Measurements from ENCODE around the gene SLC38A9.
"Not testable (repeated sequence)": the region's sequence is repeated elsewhere in the genome, so short reads cannot be mapped to it uniquely, and the experiment has no call there.

The SLC38A9 gene

DNA sequence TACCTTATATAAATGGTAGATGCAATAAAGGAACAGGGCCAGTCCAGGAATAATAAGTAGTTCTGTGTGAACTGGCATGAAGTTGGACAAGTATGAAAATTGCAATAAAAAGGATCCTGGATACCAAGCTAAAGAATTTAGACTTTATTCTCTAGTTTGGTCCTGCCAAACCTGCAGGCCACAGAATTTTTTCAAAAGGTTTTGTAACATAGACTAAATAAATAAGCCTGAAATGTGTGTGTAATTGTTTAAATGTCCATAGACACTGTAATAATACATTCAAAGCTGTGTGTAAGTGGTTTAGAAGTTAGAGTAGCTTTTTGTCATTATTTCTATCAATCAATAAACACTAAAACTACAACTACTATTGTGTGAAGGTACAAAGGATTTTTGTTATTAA lies 101.6 kb downstream of the SLC38A9 start:
- no peaks in the 10 kb centered on the region for H3K79me2 ChIP-seq (ENCODE audit: insufficient read depth, low read length)
- H3K4me2 ChIP-seq (ENCODE audit: low read length) = no peak overlapping the region
- no peak overlapping the region for H3K9ac ChIP-seq (ENCODE audit: low read length)
- H3K36me3 ChIP-seq (ENCODE audit: insufficient read depth, low read length) = no peaks in the 10 kb centered on the region
- no peaks in the 10 kb centered on the region for H3F3A ChIP-seq (ENCODE audit: insufficient read depth, low read length)
- H3K27me3 ChIP-seq (ENCODE audit: insufficient read depth, low read length) = no peaks in the 10 kb centered on the region
- no peak for TF ChIP-seq CTCF (IDR thresholded peaks at IDR 0.05; ENCODE audit: low read length)
- TF ChIP-seq EZH2 (IDR thresholded peaks at IDR 0.05; ENCODE audit: borderline replicate concordance, low read length) = no peak
- H4K20me1 ChIP-seq (ENCODE audit: insufficient read depth, low read length) = no peaks in the 10 kb centered on the region
- H3K27ac ChIP-seq (ENCODE audit: low read depth, low read length, poor library complexity, severe bottlenecking) = no peak overlapping the region
- H2AFZ ChIP-seq (ENCODE audit: low read length) = no peak overlapping the region
- H3K4me3 ChIP-seq (ENCODE audit: low read depth, low read length, poor library complexity, severe bottlenecking) = no peak overlapping the region
- no peaks in the 10 kb centered on the region for H3K4me1 ChIP-seq (ENCODE audit: insufficient read depth, low read length, severe bottlenecking)
- H3K9me3 ChIP-seq (ENCODE audit: low read length) = no peaks in the 10 kb centered on the region
- H3K9me2 ChIP-seq (ENCODE audit: low read depth, low read length) = no peaks in the 10 kb centered on the region

- H3K4me1 ChIP-seq (ENCODE audit: insufficient read depth, low read length, severe bottlenecking) = no peaks in the 10 kb centered on the region
- no peak overlapping the region for H2AFZ ChIP-seq (ENCODE audit: low read length)
- no peaks in the 10 kb centered on the region for H3K9me3 ChIP-seq (ENCODE audit: low read length)
- no peak overlapping the region for H3K9ac ChIP-seq (ENCODE audit: low read length)
- no peaks in the 10 kb centered on the region for H4K20me1 ChIP-seq (ENCODE audit: insufficient read depth, low read length)
- H3K79me2 ChIP-seq (ENCODE audit: insufficient read depth, low read length) = no peaks in the 10 kb centered on the region
- H3K4me2 ChIP-seq (ENCODE audit: low read length) = no peak overlapping the region
- no peak overlapping the region for H3K27ac ChIP-seq (ENCODE audit: low read depth, low read length, poor library complexity, severe bottlenecking)
- no peaks in the 10 kb centered on the region for H3K36me3 ChIP-seq (ENCODE audit: insufficient read depth, low read length)
- no peak for TF ChIP-seq CTCF (IDR thresholded peaks at IDR 0.05; ENCODE audit: low read length)
- no peak for TF ChIP-seq EZH2 (IDR thresholded peaks at IDR 0.05; ENCODE audit: borderline replicate concordance, low read length)
- H3K9me2 ChIP-seq (ENCODE audit: low read depth, low read length) = no peaks in the 10 kb centered on the region
- H3K4me3 ChIP-seq (ENCODE audit: low read depth, low read length, poor library complexity, severe bottlenecking) = no peak overlapping the region
- no peaks in the 10 kb centered on the region for H3K27me3 ChIP-seq (ENCODE audit: insufficient read depth, low read length)
- H3F3A ChIP-seq (ENCODE audit: insufficient read depth, low read length) = no peaks in the 10 kb centered on the region
Observed at GRCh38 chr5:55609413-55609812, 102.7 kb downstream of the SLC38A9 start.

GRCh38 chr5:55608595-55609349 lies 103.4 kb downstream of the SLC38A9 start:
- no peak overlapping the region for H3K27ac ChIP-seq (ENCODE audit: low read depth, low read length, poor library complexity, severe bottlenecking)
- no peaks in the 10 kb centered on the region for H3K36me3 ChIP-seq (ENCODE audit: insufficient read depth, low read length)
- H2AFZ ChIP-seq (ENCODE audit: low read length) = no peak overlapping the region
- H4K20me1 ChIP-seq (ENCODE audit: insufficient read depth, low read length) = no peaks in the 10 kb centered on the region
- H3K4me1 ChIP-seq (ENCODE audit: insufficient read depth, low read length, severe bottlenecking) = no peaks in the 10 kb centered on the region
- H3K4me3 ChIP-seq (ENCODE audit: low read depth, low read length, poor library complexity, severe bottlenecking) = no peak overlapping the region
- no peaks in the 10 kb centered on the region for H3K9me2 ChIP-seq (ENCODE audit: low read depth, low read length)
- no peaks in the 10 kb centered on the region for H3K79me2 ChIP-seq (ENCODE audit: insufficient read depth, low read length)
- no peaks in the 10 kb centered on the region for H3K9me3 ChIP-seq (ENCODE audit: low read length)
- TF ChIP-seq CTCF (IDR thresholded peaks at IDR 0.05; ENCODE audit: low read length) (no peak), EZH2 (IDR thresholded peaks at IDR 0.05; ENCODE audit: borderline replicate concordance, low read length) (no peak)
- H3F3A ChIP-seq (ENCODE audit: insufficient read depth, low read length) = no peaks in the 10 kb centered on the region
- no peak overlapping the region for H3K9ac ChIP-seq (ENCODE audit: low read length)
- H3K4me2 ChIP-seq (ENCODE audit: low read length) = no peak overlapping the region
- no peaks in the 10 kb centered on the region for H3K27me3 ChIP-seq (ENCODE audit: insufficient read depth, low read length)

GRCh38 chr5:55607309-55607708 lies 104.8 kb downstream of the SLC38A9 start:
- not testable (repeated sequence) for H3K4me3 ChIP-seq (ENCODE audit: low read depth, low read length, poor library complexity, severe bottlenecking); H3K4me2 ChIP-seq (ENCODE audit: low read length); H3K9me3 ChIP-seq (ENCODE audit: low read length); H3K36me3 ChIP-seq (ENCODE audit: insufficient read depth, low read length); H3K9ac ChIP-seq (ENCODE audit: low read length); H2AFZ ChIP-seq (ENCODE audit: low read length); H3K79me2 ChIP-seq (ENCODE audit: insufficient read depth, low read length); H3F3A ChIP-seq (ENCODE audit: insufficient read depth, low read length); H4K20me1 ChIP-seq (ENCODE audit: insufficient read depth, low read length); H3K9me2 ChIP-seq (ENCODE audit: low read depth, low read length); H3K4me1 ChIP-seq (ENCODE audit: insufficient read depth, low read length, severe bottlenecking); H3K27me3 ChIP-seq (ENCODE audit: insufficient read depth, low read length); H3K27ac ChIP-seq (ENCODE audit: low read depth, low read length, poor library complexity, severe bottlenecking)

Measured in OCI-LY1 (cell line).